ENCODE measurements around the gene TMEM259. TPM values are rescaled to one million over a fixed set of nuclear protein-coding genes. Genes with fewer than 3 reads are reported as not detected.

The TMEM259 gene
- total and polyA plus RNA-seq, 2 of the 13 experiments (the other 11 are each of a cell fraction or from before 2014, with no cell fraction given), result 64.7 to 164 TPM

DNA sequence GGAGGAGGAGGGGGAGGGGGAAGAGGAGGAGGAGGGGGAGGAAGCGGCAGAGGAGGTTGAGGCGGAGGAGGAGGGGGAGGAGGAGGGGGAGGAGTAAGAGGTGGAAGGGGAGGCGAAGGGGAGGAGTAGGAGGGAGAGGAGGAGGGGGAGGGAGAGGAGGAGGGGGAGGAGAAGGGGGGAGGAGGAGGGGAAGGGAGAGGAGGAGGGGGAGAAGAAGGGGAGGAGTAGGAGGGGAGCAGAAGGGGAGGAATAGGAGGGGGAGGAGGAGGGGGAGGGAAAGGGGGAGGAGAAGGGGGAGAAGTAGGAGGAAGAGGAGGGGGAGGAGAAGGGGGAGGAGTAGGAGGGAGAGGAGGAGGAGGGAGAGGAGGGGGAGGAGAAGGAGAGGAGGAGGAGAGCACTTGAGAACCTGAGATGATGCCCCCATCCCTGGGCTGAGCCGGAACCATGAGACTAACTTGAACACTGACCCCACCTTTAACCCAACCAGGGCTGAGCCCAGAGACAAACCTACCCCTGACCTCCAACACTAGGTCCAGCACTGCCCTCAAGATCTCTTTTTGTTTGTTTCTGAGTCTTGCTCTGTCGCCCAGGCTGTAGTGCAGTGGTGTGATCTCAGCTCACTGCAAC lies 31.5 kb upstream of the TMEM259 start:
- in situ Hi-C loops (cut with HindIII; ENCODE audit: extremely low pct_ligation_motif_present, low pct_unique_long_range_greater_than_20kb), result no loop called here
- ATAC-seq (no peak), FAIRE-seq (no peak), DNase-seq (ENCODE audit: low spot score) (no peak)
- CTCF ChIA-PET (ENCODE audit: low intra/inter-chr PET ratio, low total read pairs), result no interaction called here
- Histone ChIP-seq H3K27ac (ENCODE audit: extremely low read length, insufficient read depth, low read length) (peak overlapping the region; percentile 75), H3K27me3 (ENCODE audit: control insufficient read depth in 1 of 2, insufficient read depth in 2 of 2, low read length in 2 of 2) (no peaks in the 10 kb centered on the region), H3K9ac (ENCODE audit: insufficient read depth, low read depth, low read length) (no peak overlapping the region), H3K9me3 (ENCODE audit: low read length) (no peaks in the 10 kb centered on the region), H3K36me3 (replicated peaks in 1 of 2; ENCODE audit: control insufficient read depth in 1 of 2, insufficient read depth in 2 of 2, low read length in 2 of 2) (peaks cover 9 to 33% of the 10 kb centered on the region in 2 experiments; a peak in 4 of 5 replicates), H3K4me3 (replicated peaks in 1 of 3; ENCODE audit: insufficient read depth in 1 of 3, low read depth in 2 of 3, low read length in 3 of 3) (peak overlapping the region in 1 of 3 experiments; percentile 64; a peak in 2 of 6 replicates), H3K79me2 (ENCODE audit: insufficient read depth, low read length) (no peaks in the 10 kb centered on the region), H3K4me1 (ENCODE audit: insufficient read depth, low read length) (peaks cover 24% of the 10 kb centered on the region), H2AFZ (ENCODE audit: low read length) (no peak overlapping the region), H3K4me2 (ENCODE audit: low read depth, low read length) (peak overlapping the region; percentile 85; the same call in 1 of the 2 replicates), H4K20me1 (ENCODE audit: insufficient read depth, low read length) (no peaks in the 10 kb centered on the region)
- POLR2A ChIA-PET, result interaction anchor here (0.8 to 1.9 kb wide), 6 partner anchors 11 to 50 kb away, joined by 3 to 9 read pairs (median 6); partner anchors contain the start of gene ARHGAP45
- no TSS peak for BruUV-seq (replicated peaks)
- 78% methylated on average over 5 of the region's 5 CpGs for WGBS (ENCODE audit: low lambda C conversion rate)
- TF ChIP-seq HNRNPK (IDR thresholded peaks at IDR 0.05; ENCODE audit: low read depth, low read length, poor library complexity, severe bottlenecking) (peak; percentile 79), ZNF263 (CRISPR knock-in tag; IDR thresholded peaks at IDR 0.05) (peak; percentile 66), ZNF121 (CRISPR knock-in tag; IDR thresholded peaks at IDR 0.05) (0 out of 2 replicates have a peak, but pooled peaks have one; percentile 12)
- TF ChIP-seq, protein P1, sequence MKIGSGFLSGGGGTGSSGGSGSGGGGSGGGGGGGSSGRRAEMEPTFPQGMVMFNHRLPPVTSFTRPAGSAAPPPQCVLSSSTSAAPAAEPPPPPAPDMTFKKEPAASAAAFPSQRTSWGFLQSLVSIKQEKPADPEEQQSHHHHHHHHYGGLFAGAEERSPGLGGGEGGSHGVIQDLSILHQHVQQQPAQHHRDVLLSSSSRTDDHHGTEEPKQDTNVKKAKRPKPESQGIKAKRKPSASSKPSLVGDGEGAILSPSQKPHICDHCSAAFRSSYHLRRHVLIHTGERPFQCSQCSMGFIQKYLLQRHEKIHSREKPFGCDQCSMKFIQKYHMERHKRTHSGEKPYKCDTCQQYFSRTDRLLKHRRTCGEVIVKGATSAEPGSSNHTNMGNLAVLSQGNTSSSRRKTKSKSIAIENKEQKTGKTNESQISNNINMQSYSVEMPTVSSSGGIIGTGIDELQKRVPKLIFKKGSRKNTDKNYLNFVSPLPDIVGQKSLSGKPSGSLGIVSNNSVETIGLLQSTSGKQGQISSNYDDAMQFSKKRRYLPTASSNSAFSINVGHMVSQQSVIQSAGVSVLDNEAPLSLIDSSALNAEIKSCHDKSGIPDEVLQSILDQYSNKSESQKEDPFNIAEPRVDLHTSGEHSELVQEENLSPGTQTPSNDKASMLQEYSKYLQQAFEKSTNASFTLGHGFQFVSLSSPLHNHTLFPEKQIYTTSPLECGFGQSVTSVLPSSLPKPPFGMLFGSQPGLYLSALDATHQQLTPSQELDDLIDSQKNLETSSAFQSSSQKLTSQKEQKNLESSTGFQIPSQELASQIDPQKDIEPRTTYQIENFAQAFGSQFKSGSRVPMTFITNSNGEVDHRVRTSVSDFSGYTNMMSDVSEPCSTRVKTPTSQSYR (CRISPR knock-in tag; IDR thresholded peaks at IDR 0.05; ENCODE audit: borderline replicate concordance), result no peak
- intact Hi-C loops (cut with micrococcal nuclease; ENCODE audit: unreplicated experiment), result loop anchor here (10.0 kb wide), 1 partner anchor 52 kb away; the partner anchor contains the start of gene GPX4

Measured in HepG2 (cell line).